C4-2B (cell line): ENCODE measurements around the gene PDE8B.

Experiments
- CTCF ChIP-seq: fragments of 450-650 bp; conservative IDR thresholded peaks from 2 replicates; pipeline ENCODE4 v1.5.1; 2017; ENCODE audit warnings: mild to moderate bottlenecking
- ZFX ChIP-seq: fragments of 450-650 bp; IDR thresholded peaks from 2 replicates; pipeline ENCODE4 v1.6.1; 2017

- no peak for TF ChIP-seq CTCF
- no peak for TF ChIP-seq ZFX
Measured at GRCh38 chr5:77390795-77391194, 180.3 kb downstream of the PDE8B start.
